ENCODE measurements around the gene ADGRE1.

GRCh38 chr19:6914321-6914720 is 26.9 kb downstream of the ADGRE1 start:
- TF ChIP-seq CTCF (IDR thresholded peaks at IDR 0.05): no peak
- TF ChIP-seq EP300 (IDR thresholded peaks at IDR 0.05; ENCODE audit: borderline replicate concordance in 1 of 2, low read depth in 1 of 2, low read length in 1 of 2): no peak
- TF ChIP-seq RXRA (IDR thresholded peaks at IDR 0.05; ENCODE audit: borderline replicate concordance, low read depth): no peak
- TF ChIP-seq IRF3 (IDR thresholded peaks at IDR 0.05; ENCODE audit: low read depth, low read length): no peak
- no peak for TF ChIP-seq MAX (IDR thresholded peaks at IDR 0.05; ENCODE audit: low read depth)

Measured in SK-N-SH (cell line).